Measurements from ENCODE around the gene ARID4B. TPM values are rescaled to one million over a fixed set of nuclear protein-coding genes. Genes with fewer than 3 reads are reported as not detected.

The ARID4B gene
- polyA plus RNA-seq, 2 of the 4 experiments (the other 2 are of a cell fraction): 14.9 to 16.0 TPM

DNA sequence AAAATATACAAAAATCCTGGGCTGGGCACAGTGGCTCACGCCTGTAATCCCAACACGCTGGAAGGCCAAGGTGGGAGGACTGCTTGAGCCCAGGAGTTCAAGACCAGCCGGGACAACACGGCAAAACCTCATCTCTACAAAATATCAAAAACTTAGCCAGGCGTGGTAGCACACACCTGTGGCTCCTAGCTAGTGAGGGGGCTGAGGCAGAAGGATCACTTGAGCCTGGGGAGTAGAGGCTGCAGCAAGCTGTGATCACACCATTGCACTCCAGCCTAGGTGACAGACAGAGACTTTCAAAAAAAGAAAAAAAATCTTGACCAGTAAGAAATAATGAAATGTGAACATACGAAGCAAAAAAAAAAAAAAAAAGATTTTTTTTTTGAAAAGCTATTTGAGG lies 52.1 kb downstream of the ARID4B start:
- CTCF ChIA-PET: interaction anchor here (1.2 kb wide), 1 partner anchor 17 kb away, joined by 3 read pairs; no protein-coding TSS in a partner anchor
- 89% methylated on average over 6 of the region's 6 CpGs for WGBS (ENCODE audit: missing lambda C conversion rate)

GRCh38 chr1:235275223-235275622 lies 52.8 kb downstream of the ARID4B start:
- Histone ChIP-seq H3K4me1 (peaks cover 11% of the 10 kb centered on the region; the same call in 2 of the 3 replicates), H3K4me2 (no peak overlapping the region), H3K27ac (no peak overlapping the region), H3K9me3 (no peaks in the 10 kb centered on the region), H3K4me3 (no peak overlapping the region)
- ChIA-PET POLR2A (interaction anchor here (0.9 kb wide), 1 partner anchor 53 kb away, joined by 3 read pairs; the partner anchor contains the start of genes ARID4B and GGPS1), CTCF (interaction anchor here (1.2 kb wide), 1 partner anchor 16 kb away, joined by 3 read pairs; no protein-coding TSS in a partner anchor)
- TF ChIP-seq HOXB13 (CRISPR knock-in tag; IDR thresholded peaks at IDR 0.05; ENCODE audit: low read depth): no peak
- TF ChIP-seq, protein P1, sequence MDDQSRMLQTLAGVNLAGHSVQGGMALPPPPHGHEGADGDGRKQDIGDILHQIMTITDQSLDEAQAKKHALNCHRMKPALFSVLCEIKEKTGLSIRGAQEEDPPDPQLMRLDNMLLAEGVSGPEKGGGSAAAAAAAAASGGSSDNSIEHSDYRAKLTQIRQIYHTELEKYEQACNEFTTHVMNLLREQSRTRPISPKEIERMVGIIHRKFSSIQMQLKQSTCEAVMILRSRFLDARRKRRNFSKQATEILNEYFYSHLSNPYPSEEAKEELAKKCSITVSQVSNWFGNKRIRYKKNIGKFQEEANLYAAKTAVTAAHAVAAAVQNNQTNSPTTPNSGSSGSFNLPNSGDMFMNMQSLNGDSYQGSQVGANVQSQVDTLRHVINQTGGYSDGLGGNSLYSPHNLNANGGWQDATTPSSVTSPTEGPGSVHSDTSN (IDR thresholded peaks at IDR 0.05): no peak
- no peak for TF ChIP-seq NPAS2 (CRISPR knock-in tag; IDR thresholded peaks at IDR 0.05; ENCODE audit: borderline replicate concordance)
- TF ChIP-seq BCL3 (IDR thresholded peaks at IDR 0.05): no peak
- TF ChIP-seq, protein P2, sequence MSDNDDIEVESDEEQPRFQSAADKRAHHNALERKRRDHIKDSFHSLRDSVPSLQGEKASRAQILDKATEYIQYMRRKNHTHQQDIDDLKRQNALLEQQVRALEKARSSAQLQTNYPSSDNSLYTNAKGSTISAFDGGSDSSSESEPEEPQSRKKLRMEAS (IDR thresholded peaks at IDR 0.05): no peak
- no peak for TF ChIP-seq RCOR1 (IDR thresholded peaks at IDR 0.05; ENCODE audit: low read depth, low read length)
- TF ChIP-seq CBX2 (IDR thresholded peaks at IDR 0.05; ENCODE audit: borderline replicate concordance, low read depth): no peak
- TF ChIP-seq REST (IDR thresholded peaks at IDR 0.05): no peak
- TF ChIP-seq RFX5 (IDR thresholded peaks at IDR 0.05): no peak
- no peak for TF ChIP-seq ESRRA (IDR thresholded peaks at IDR 0.05; ENCODE audit: borderline replicate concordance, low read length)
- no peak for TF ChIP-seq ATOH8 (CRISPR knock-in tag; IDR thresholded peaks at IDR 0.05; ENCODE audit: low read depth)
- no peak for TF ChIP-seq HDAC2 (IDR thresholded peaks at IDR 0.05)
- TF ChIP-seq KDM5A (IDR thresholded peaks at IDR 0.05): no peak
- TF ChIP-seq CHD2 (IDR thresholded peaks at IDR 0.05; ENCODE audit: low read length, partially characterized antibody): no peak
- TF ChIP-seq JUNB (IDR thresholded peaks at IDR 0.05): no peak
- TF ChIP-seq HOXB5 (CRISPR knock-in tag; IDR thresholded peaks at IDR 0.05): no peak
- TF ChIP-seq ZFP36 (IDR thresholded peaks at IDR 0.05; ENCODE audit: borderline replicate concordance, partially characterized antibody): no peak
- WGBS (ENCODE audit: missing lambda C conversion rate): 91% methylated on average over 3 of the region's 3 CpGs
- no peak for DNase-seq (ENCODE audit: low read depth in 1 of 2, low spot score in 1 of 2)
- FAIRE-seq: no peak
- ATAC-seq: no peak; a peak in 1 of 6 replicates

More for the DNA sequence above, 52.1 kb downstream of the ARID4B start:
- DNase-seq (ENCODE audit: low read depth in 1 of 2, low spot score in 1 of 2): no peak
- Histone ChIP-seq H3K9me3 (no peaks in the 10 kb centered on the region), H3K4me1 (peaks cover 6% of the 10 kb centered on the region; the same call in 2 of the 3 replicates), H3K4me2 (no peak overlapping the region), H3K27ac (no peak overlapping the region), H3K4me3 (no peak overlapping the region)
- no peak for FAIRE-seq
- POLR2A ChIA-PET: interaction anchor here (0.9 kb wide), 1 partner anchor 52 kb away, joined by 3 read pairs; the partner anchor contains the start of genes ARID4B and GGPS1
- no peak for TF ChIP-seq NPAS2 (CRISPR knock-in tag; IDR thresholded peaks at IDR 0.05; ENCODE audit: borderline replicate concordance)
- TF ChIP-seq SMC3 (IDR thresholded peaks at IDR 0.05): no peak
- TF ChIP-seq MYC (IDR thresholded peaks at IDR 0.05; ENCODE audit: borderline replicate concordance, low read length): no peak
- no peak for TF ChIP-seq ZSCAN20 (CRISPR knock-in tag; IDR thresholded peaks at IDR 0.05)
- TF ChIP-seq BCL3 (IDR thresholded peaks at IDR 0.05): no peak
- TF ChIP-seq HOXA7 (CRISPR knock-in tag; IDR thresholded peaks at IDR 0.05): no peak
- TF ChIP-seq JUNB (IDR thresholded peaks at IDR 0.05): no peak
- no peak for TF ChIP-seq BHLHE40 (IDR thresholded peaks at IDR 0.05; ENCODE audit: low read depth, low read length)
- no peak for TF ChIP-seq POLR2AphosphoS2 (conservative IDR thresholded peaks at IDR 0.05; ENCODE audit: low read length)
- TF ChIP-seq FOSB (CRISPR knock-in tag; IDR thresholded peaks at IDR 0.05): no peak
- TF ChIP-seq MAZ (IDR thresholded peaks at IDR 0.05; ENCODE audit: borderline replicate concordance, low read depth, low read length): no peak
- ATAC-seq: no peak
